DMS114 treated with DMSO at 0.1 percent for 48 hours (cell line): ENCODE data around the gene SNX22.

ENCODE experiments used
- DNase-seq: peaks from one replicate; lab custom pipeline; 2025; ENCODE audit not compliant: unreplicated experiment; lab: John Stamatoyannopoulos, UW

Gene SNX22

GRCh38 chr15:64133623-64134344, 17.7 kb upstream of the SNX22 start:
- DNase-seq: no peak

GRCh38 chr15:64134345-64134829, 17.1 kb upstream of the SNX22 start:
- no peak for DNase-seq

DNA sequence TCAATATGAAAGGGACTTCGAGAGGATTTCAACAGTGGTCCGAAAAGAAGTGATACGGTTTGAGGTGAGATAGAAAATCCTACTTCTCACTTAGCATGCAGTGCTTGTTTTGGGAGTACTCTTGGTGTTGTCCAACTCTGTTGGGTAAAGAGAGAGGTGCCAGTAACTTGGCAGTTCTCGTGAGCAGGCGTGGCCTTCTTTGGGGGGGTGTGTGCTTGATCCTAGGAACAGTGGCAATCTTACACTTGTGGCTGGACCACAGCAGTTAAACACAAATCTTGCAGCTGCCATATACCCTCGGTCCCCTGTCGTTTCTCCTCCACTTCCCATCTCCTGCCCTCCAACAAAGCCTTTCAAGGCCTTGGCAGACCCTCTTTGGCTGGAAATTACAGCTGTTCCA, 15.2 kb upstream of the SNX22 start:
- DNase-seq: no peak

- no peak for DNase-seq
Observed at GRCh38 chr15:64137226-64137833, 14.2 kb upstream of the SNX22 start.

DNA sequence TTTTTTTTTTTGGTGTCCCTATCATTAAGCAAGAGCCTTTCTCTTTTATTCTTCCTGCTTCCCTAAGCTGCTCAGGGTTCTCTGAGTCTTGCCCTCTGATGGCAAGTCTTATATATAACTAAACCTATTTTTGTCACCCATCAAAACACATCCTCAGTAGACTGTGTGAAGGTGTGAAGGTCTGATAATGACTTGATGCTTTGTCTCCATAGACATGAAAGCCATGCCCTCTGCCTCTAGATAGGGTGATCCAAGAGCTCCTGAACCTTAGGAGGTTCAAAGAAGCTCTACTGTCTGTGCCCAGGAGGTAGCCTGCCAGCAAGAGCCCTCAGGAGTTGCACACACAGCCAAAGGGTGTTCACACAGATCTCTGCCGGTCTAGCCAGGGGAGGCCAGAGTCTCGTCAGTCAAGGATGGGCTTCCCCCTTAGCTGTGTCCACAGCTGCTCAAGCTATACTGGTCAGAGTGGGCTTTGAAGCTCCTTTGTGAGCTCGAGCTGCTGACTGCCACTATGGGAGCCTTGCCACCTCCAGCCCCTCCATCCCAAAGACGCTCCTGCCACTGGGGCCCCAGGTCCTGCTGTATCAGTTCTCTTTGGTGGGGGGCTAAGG, 13.1 kb upstream of the SNX22 start:
- DNase-seq: no peak

DNA sequence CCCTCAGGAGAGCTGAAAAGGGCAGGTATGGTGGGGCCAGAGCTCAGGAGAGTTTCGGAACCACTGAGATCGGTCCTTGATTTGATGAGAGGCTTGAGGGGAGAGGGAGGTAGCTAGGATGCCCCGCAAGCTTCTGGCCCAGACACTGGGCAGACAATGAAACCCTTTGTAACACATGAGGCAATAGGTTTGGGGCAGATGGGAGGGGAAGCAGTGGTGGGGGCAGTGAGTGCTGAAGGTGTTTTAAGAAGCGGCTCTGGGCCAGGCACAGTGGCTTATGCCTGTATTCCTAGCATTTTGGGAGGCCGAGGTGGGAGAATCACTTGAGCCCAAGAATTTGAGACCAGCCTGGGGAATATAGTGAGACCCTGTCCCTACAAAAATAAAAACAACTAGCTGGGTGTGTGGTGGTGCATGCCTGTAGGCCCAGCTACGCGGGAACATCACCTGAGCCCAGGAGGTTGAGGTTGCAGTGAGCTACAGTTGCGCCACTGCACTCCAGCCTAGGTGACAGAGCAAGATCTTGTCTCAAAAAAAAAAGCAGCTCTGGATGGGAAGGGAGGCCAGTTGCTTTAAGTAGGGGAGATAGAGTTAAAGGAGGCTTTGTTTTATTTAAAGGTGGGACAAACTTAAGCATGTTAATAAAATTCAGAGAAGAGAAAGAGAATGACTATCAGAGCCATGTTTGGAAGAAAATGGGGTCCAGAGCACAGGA, 9.6 kb upstream of the SNX22 start:
- no peak for DNase-seq

GRCh38 chr15:64143276-64143675, 8.3 kb upstream of the SNX22 start:
- no peak for DNase-seq

DNA sequence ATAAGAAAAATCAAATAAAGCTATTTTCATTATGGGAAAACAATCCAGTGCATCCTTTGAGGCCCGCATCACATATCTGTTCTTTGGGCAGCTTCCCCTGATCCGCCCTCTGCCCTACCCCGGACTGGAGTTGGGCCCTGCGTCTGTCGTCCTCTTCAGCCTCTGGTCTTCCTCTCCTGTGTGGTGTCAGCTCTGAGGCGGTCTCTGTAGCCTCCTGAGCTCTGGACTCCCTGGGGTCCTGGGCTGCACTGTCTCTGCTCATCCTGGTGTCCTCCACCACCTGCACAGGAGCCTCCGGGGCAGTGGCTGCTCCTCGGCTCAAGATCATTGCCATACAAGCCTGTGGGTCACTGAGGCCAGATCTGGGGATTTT, 7.4 kb upstream of the SNX22 start:
- no peak for DNase-seq

- no peak for DNase-seq
Observed at GRCh38 chr15:64144565-64145281, 6.8 kb upstream of the SNX22 start.

GRCh38 chr15:64146041-64146440, 5.5 kb upstream of the SNX22 start:
- DNase-seq: no peak

DNA sequence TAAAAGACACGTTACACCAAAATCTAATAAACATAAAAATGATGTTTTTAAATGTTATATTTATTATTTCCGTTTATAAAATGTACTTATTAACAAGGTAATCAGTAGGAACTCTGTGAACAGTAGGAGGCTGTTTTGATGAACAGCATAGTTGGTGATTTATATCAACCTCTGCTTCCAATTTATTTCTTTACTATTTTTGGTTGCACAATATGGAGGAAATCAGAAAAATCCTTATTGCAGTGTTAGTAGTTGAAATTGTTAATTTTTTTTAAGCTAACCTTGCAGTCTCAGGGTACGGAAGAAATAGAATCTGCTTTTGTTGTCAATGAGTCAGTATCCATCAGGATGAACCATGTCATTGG, 5.0 kb upstream of the SNX22 start:
- no peak for DNase-seq

GRCh38 chr15:64146885-64147681, 4.4 kb upstream of the SNX22 start:
- DNase-seq: no peak

DNA sequence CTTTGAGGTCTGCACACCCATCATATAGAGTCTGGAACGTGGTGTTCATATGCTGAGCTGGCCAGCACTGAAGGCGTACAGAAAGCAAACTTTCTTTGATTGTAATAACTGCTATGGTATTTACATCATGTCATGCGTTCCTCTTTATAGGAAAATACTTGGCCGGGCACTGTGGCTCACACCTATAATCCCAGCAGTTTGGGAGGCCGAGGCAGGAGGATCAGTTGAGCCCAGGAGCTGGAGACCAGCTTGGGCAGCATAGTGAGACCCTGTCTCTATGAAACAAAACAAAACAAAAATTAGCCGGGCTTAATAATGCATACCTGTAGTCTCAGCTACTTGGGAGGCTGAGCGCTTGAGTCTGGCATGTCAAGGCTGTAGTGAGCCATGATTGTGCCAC, 3.4 kb upstream of the SNX22 start:
- DNase-seq: no peak

- no peak for DNase-seq
Observed at GRCh38 chr15:64148581-64148980, 3.0 kb upstream of the SNX22 start.

GRCh38 chr15:64149424-64149823, 2.1 kb upstream of the SNX22 start:
- DNase-seq: no peak

GRCh38 chr15:64149893-64150578, 1.5 kb upstream of the SNX22 start:
- no peak for DNase-seq

DNA sequence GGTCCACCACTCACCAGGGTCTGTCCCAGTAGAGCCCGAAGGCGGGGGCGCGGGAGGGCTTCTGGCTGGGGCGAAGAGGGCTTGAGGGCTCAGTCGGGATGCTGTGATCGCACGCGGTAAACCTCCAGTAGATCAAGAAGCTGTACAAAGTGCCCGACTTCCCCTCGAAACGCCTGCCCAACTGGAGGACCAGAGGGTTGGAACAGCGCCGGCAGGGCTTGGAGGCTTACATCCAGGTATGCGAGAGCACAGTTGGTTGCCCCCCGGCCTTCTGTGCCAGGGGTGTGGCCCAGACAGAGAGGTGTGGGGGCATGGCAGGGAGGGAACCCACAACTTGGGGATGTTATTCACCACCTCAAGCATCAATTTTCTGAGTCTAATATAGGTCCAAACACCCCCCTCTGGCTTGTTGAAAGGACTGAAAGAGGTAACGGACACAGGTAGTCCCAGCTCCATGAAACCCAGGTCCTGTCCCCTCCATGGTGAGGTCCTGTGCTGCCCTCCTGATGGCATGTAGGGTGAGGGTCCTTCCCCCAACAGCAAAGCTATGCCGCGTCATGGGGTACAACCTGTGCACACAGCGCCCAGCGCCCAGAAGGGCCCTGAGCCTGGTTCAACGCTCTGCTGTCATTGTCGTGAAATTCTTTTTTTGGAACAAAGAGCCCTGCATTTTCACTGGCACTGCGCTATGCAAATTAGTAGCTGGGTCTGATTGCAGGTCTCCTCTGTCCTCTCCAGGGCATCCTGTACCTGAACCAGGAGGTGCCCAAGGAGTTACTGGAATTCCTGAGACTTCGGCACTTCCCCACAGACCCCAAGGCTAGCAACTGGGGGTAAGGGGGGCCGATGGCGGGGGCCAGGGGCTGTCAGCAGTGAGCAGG, 1.2 kb downstream of the SNX22 start:
- DNase-seq: peak; percentile 13

DNA sequence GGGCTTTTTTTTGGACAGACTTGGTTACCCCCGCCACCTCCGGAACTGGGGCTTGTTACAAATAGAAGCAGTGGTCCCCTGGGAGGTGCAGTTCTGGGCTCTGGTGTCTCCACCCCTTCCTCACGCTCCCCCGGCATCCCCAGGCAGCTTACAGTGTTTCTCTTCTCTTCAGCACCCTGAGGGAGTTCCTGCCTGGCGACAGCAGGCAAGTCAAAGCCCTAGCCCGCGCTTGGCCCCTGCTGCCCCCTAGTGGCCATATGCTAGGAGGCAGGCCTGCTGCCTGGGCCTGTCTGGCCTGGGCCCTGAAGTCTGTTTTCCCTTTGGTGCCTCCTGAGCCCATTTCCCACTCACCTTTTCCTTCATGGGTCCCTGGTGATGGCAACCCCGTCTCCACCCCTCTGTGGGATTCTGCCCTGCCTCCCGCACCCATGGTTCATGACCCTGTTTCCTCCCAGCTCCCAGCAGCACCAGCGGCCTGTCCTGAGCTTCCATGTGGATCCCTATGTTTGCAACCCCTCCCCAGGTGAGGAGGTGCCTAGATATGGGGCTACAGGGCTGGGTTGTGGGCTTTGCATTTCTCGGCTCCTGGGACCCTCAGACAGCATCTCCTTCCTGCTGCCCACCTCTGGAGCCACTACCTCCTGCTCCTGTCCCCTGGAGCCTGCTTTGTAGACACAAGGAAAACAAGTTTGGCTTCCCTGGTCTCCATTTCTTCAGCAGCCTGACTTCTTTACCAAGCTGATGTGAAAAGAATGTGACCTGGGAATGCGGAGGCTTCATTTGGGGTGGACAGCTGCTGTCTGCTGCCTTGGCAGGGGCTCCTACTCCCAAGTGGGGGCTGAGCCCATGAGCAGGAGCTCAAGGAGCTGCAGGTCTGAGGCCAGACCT, 2.2 kb downstream of the SNX22 start:
- DNase-seq: peak; percentile 77
